GM06990 (cell line): ENCODE measurements around the gene TUSC2.
A peak's percentile ranks its signal among the peaks of the same experiment; 100 is the strongest.

Source experiments
- DNase-seq: peaks from one replicate; pipeline ENCODE4 v3.0.0-alpha.2; 2011; ENCODE audit not compliant: insufficient read length; ENCODE audit errors: extremely low read depth
- H3K27me3 ChIP-seq: replicated peaks from 2 replicates; pipeline ENCODE4 v1.6.0; 2011; ENCODE audit warnings: low read length; ENCODE audit not compliant: control insufficient read depth, insufficient read depth
- H3K36me3 ChIP-seq: 2 replicates; pipeline ENCODE4 v1.5.1; 2011; ENCODE audit warnings: low read length; ENCODE audit not compliant: control insufficient read depth, insufficient read depth
- H3K4me3 ChIP-seq: replicated peaks from 2 replicates; pipeline ENCODE4 v1.5.1; 2011; ENCODE audit warnings: low read depth, mild to moderate bottlenecking, control low read depth, low read length
- TF ChIP-seq, protein P1 (sequence below): IDR thresholded peaks from 2 replicates; pipeline ENCODE4 v1.5.1; 2011; ENCODE audit warnings: low read length, control low read depth, mild to moderate bottlenecking, inconsistent platforms; ENCODE audit not compliant: insufficient read depth, poor library complexity, severe bottlenecking

TUSC2 gene

DNA sequence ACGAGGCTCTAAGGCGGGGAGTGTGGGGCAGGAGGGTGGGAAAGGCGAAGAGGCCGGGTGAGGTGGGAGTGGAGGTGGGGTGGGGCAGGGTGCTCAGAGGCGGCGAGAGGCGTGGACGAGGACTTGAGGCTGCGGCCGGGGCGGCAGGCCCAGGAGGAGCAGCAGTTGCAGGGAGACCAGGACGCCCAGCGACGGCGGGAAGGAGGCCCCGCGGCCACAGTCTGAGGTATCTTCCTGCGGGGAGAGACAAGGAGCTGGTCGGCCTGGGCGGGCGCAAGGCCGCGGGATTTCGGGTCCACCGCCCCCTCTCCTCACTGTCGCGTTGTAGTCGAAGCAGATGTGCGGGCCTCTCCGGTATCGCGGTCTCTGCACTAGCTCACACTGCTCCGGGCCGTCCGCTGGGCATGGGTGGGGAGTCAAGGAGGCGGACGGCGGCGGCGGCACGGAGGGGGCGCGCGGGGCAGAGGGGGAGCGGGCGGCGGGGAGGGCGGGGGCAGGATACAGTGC is 36.6 kb upstream of the TUSC2 start:
- TF ChIP-seq, protein P1, sequence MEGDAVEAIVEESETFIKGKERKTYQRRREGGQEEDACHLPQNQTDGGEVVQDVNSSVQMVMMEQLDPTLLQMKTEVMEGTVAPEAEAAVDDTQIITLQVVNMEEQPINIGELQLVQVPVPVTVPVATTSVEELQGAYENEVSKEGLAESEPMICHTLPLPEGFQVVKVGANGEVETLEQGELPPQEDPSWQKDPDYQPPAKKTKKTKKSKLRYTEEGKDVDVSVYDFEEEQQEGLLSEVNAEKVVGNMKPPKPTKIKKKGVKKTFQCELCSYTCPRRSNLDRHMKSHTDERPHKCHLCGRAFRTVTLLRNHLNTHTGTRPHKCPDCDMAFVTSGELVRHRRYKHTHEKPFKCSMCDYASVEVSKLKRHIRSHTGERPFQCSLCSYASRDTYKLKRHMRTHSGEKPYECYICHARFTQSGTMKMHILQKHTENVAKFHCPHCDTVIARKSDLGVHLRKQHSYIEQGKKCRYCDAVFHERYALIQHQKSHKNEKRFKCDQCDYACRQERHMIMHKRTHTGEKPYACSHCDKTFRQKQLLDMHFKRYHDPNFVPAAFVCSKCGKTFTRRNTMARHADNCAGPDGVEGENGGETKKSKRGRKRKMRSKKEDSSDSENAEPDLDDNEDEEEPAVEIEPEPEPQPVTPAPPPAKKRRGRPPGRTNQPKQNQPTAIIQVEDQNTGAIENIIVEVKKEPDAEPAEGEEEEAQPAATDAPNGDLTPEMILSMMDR, result no peak
- H3K4me3 ChIP-seq, result peak overlapping the region; percentile 61
- H3K36me3 ChIP-seq, result no peaks in the 10 kb centered on the region
- peaks cover 2% of the 10 kb centered on the region for H3K27me3 ChIP-seq
- no peak for DNase-seq

DNA sequence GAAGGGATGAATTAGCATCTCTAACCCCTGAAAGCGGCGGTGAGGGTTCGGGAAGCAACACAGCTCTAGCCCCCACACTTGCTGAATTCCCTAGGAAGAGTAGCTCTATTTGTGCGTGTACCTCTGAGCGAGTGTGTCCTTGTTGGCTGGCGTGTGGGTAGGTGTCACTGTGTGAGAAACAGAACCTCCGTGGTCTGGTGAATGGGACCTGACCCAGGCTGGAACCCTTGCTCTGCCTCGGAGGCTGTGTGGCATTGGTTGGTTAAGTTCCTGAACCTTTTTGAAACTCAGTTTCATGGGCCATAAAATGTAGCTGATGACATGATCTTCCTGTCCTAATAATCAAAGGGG is 31.7 kb upstream of the TUSC2 start:
- DNase-seq, result no peak
- Histone ChIP-seq H3K27me3 (no peaks in the 10 kb centered on the region), H3K4me3 (peak overlapping the region; percentile 57), H3K36me3 (peaks cover 14% of the 10 kb centered on the region)
- TF ChIP-seq, protein P1, result no peak

DNA sequence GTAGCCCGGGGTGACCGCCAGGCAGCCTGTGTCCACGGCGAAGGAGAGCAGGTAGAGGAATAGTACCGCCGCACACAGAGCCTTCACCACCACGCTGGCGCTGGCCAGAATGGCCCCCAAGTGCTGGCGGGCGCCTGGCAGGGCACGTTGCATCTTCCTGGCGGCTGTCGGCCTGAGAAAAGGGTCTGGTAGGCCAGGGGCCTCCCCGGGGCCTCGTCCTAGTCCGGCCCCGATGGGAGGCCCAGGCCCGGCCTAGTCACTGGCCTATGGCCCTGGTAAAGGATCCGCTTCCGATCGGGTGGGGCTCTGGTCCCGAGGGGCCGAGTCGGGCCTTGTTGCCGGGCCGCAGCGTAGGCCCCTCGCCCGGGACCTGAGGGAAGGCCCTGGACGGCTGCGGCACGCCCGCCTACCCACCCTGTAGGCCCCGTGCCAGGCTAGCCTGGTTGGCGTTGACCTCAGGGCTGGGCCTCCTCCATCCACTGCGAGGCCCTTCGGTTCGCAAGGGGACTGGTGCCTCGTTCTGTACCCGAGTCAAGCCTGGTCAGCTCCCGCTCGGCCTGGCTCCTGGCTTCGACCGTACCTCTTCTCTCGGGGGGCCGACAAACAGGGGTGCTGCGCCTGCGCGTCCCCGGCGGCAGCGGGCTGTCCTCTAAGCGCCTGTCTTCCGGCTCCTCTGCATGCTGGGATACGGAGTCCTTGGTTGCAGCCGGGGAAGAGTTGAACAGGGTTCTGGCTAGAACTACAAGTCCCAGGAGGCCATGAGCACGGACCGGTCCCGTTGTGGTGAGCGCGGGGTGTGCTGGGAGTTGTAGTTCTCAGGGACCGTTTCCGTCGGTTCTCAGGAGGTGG is 31.1 kb upstream of the TUSC2 start, which contains the start of gene TMEM115:
TMEM115 (minus strand) TSS at position 611 of the 849 bp plus-strand sequence; CDS start at position 153, 458 bp downstream.
- H3K36me3 ChIP-seq, result peaks cover 20% of the 10 kb centered on the region
- TF ChIP-seq, protein P1, result no peak
- H3K27me3 ChIP-seq, result no peaks in the 10 kb centered on the region
- peak; percentile 94 for DNase-seq
- H3K4me3 ChIP-seq, result peak within 1 kb of the TSS; percentile 82

DNA sequence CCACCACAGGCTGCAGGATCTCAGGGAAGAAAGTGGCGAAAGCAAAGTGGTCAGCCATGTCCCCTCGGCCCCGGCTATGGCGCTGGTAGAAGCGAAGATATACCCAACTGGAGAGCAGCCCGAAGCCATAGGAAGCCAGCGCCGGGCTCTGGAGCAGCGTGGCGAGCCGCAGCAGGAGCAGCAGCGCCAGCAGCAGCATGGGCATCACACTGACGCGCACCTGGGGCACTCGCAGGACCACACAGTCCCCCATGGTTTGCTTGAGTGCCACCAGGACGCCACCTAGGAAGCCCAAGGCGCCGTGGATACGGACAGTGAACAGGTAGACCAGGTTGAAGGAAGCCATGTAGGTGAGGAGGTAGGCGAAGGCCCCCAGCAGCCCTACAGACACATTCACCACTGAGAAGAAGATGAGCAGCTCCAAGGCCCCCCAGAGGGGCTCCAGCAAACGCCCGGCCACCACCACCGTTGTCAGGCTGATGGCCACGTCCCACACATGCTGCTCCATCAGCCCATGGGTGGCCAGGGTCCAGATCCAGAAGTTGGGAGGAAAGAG is 30.4 kb upstream of the TUSC2 start:
- DNase-seq, result no peak

DNA sequence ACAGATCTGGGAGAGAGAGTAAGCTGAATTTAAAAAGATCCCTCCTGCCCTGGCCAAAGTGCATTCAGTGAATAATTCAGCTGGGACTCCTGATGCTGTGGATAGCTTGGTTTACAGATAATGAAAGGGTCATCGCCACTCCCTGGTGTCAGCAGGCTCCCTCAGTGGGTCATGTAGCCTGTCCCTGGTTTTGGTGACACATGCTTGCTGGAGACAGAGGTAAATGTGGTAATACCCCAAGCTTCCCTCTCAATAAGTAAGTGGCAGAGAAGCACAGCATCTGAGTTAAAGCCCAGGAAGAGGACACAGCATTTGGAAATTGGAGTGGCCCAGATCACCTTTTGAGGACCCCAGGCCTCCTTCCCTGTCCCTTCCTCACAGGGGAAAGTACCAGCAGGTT is 29.5 kb upstream of the TUSC2 start:
- DNase-seq, result no peak
- H3K36me3 ChIP-seq, result peaks cover 29% of the 10 kb centered on the region

More for the DNA sequence above, 30.4 kb upstream of the TUSC2 start:
- Histone ChIP-seq H3K4me3 (peak overlapping the region; percentile 82), H3K27me3 (no peaks in the 10 kb centered on the region), H3K36me3 (peaks cover 25% of the 10 kb centered on the region)
- TF ChIP-seq, protein P1, result no peak

More for the DNA sequence above, 29.5 kb upstream of the TUSC2 start:
- Histone ChIP-seq H3K4me3 (peak overlapping the region; percentile 82), H3K27me3 (no peaks in the 10 kb centered on the region)
- TF ChIP-seq, protein P1, result no peak
